GM23338 (cell line): ENCODE measurements around the gene IPO5. TPM values are rescaled to one million over a fixed set of nuclear protein-coding genes. Genes with fewer than 3 reads are reported as not detected.

Experiments used
- ATAC-seq: fragments of 200-7000 bp; cut with Tn5 transposase; 3 replicates; pipeline ENCODE4 v1.9.1; 2020
- DNase-seq: peaks from one replicate; pipeline ENCODE4 v3.0.0-alpha.2; 2015; ENCODE audit warnings: low spot score
- H2AFZ ChIP-seq: fragments of 200-600 bp; sonication (generic); 2 replicates; pipeline ENCODE4 v1.8.0; 2016; ENCODE audit warnings: antibody characterized with exemption, mild to moderate bottlenecking, moderate library complexity
- H3F3A ChIP-seq: fragments of 200-600 bp; sonication (generic); replicated peaks from 2 replicates; pipeline ENCODE4 v1.8.0; 2017; ENCODE audit warnings: antibody characterized with exemption, mixed run types, low read depth
- H3K27ac ChIP-seq: fragments of 200-600 bp; sonication (generic); 2 replicates; pipeline ENCODE4 v1.6.1; 2016; ENCODE audit warnings: low read depth
- H3K27me3 ChIP-seq: fragments of 200-600 bp; sonication (generic); 2 replicates; pipeline ENCODE4 v1.8.0; 2016; ENCODE audit warnings: mild to moderate bottlenecking, mixed run types, moderate library complexity; ENCODE audit not compliant: insufficient read depth
- H3K36me3 ChIP-seq: fragments of 200-600 bp; sonication (generic); 2 replicates; pipeline ENCODE4 v1.8.0; 2016; ENCODE audit warnings: mild to moderate bottlenecking; ENCODE audit not compliant: insufficient read depth
- H3K4me1 ChIP-seq: fragments of 200-600 bp; sonication (generic); 2 replicates; pipeline ENCODE4 v1.8.0; 2016; ENCODE audit warnings: mild to moderate bottlenecking, moderate library complexity; ENCODE audit not compliant: insufficient read depth
- H3K4me2 ChIP-seq: fragments of 200-600 bp; sonication (generic); 2 replicates; pipeline ENCODE4 v1.7.1; 2017; ENCODE audit warnings: mixed run types
- H3K4me3 ChIP-seq: fragments of 200-600 bp; sonication (generic); 2 replicates; pipeline ENCODE4 v1.6.1; 2016; ENCODE audit warnings: mixed run types
- H3K79me2 ChIP-seq: fragments of 200-600 bp; sonication (generic); replicated peaks from 2 replicates; pipeline ENCODE4 v1.8.0; 2017; ENCODE audit warnings: mild to moderate bottlenecking; ENCODE audit not compliant: insufficient read depth
- H3K9me2 ChIP-seq: fragments of 200-600 bp; sonication (generic); 2 replicates; pipeline ENCODE4 v1.8.0; 2017; ENCODE audit not compliant: insufficient read depth
- H4K20me1 ChIP-seq: fragments of 200-600 bp; sonication (generic); replicated peaks from 2 replicates; pipeline ENCODE4 v1.8.0; 2017; ENCODE audit warnings: mild to moderate bottlenecking; ENCODE audit not compliant: insufficient read depth
- H3K27ac Mint-ChIP-seq: 2 replicates; pipeline ENCODE4 v1.8.0; 2020; ENCODE audit warnings: inconsistent platforms, mild to moderate bottlenecking, moderate library complexity, mixed read lengths
- H3K27me3 Mint-ChIP-seq: 3 replicates; pipeline ENCODE4 v1.8.0; 2022; ENCODE audit warnings: low read depth, mild to moderate bottlenecking, moderate library complexity, mixed read lengths, inconsistent platforms; ENCODE audit not compliant: insufficient read depth, poor library complexity
- H3K36me3 Mint-ChIP-seq: 3 replicates; pipeline ENCODE4 v1.8.0; 2021; ENCODE audit warnings: low read depth, mild to moderate bottlenecking, inconsistent platforms, moderate library complexity, mixed read lengths
- H3K4me1 Mint-ChIP-seq: 3 replicates; pipeline ENCODE4 v1.8.0; 2020; ENCODE audit warnings: mild to moderate bottlenecking, inconsistent platforms, mixed read lengths
- H3K4me3 Mint-ChIP-seq: 3 replicates; pipeline ENCODE4 v1.8.0; 2021; ENCODE audit warnings: moderate library complexity, mild to moderate bottlenecking, inconsistent platforms, mixed read lengths
- H3K9me3 Mint-ChIP-seq: 3 replicates; pipeline ENCODE4 v1.8.0; 2020; ENCODE audit warnings: moderate library complexity, mild to moderate bottlenecking, inconsistent platforms, mixed read lengths
- CREB1 ChIP-seq: fragments of 250-450 bp; sonication (Bioruptor Pico); IDR thresholded peaks from 2 replicates; pipeline ENCODE4 v1.5.0; 2020; ENCODE audit warnings: low read depth, mild to moderate bottlenecking, moderate library complexity
- CTCF ChIP-seq, 2 experiments: fragments of 200-600 bp in 1 of 2; sonication (generic) in 1 of 2; conservative IDR thresholded peaks; 2 replicates each; pipeline versions ENCODE4 v1.5.1 to v1.6.1; 2016 to 2017; ENCODE audit warnings: antibody characterized with exemption in 2 of 2, low read depth in 2 of 2, mild to moderate bottlenecking in 2 of 2, moderate library complexity in 1 of 2
- EZH2 ChIP-seq: fragments of 200-600 bp; sonication (generic); IDR thresholded peaks from one replicate; pipeline ENCODE4 v1.8.0; 2017; ENCODE audit warnings: antibody characterized with exemption, mild to moderate bottlenecking, low read depth; ENCODE audit not compliant: unreplicated experiment
- EZH2phosphoT487 ChIP-seq: fragments of 200-600 bp; sonication (generic); IDR thresholded peaks from one replicate; pipeline ENCODE4 v1.8.1; 2018; ENCODE audit warnings: antibody characterized with exemption; ENCODE audit not compliant: unreplicated experiment
- JUNB ChIP-seq: IDR thresholded peaks from one replicate; pipeline ENCODE4 v1.6.1; 2016; ENCODE audit warnings: antibody characterized with exemption; ENCODE audit not compliant: unreplicated experiment
- NANOG ChIP-seq: IDR thresholded peaks from 2 replicates; pipeline ENCODE4 v1.6.1; 2016; ENCODE audit warnings: antibody characterized with exemption, borderline replicate concordance
- POLR2AphosphoS5 ChIP-seq: IDR thresholded peaks from 2 replicates; pipeline ENCODE4 v1.6.1; 2016; ENCODE audit warnings: antibody characterized with exemption, low read depth
- STAT1 ChIP-seq: IDR thresholded peaks from one replicate; pipeline ENCODE4 v1.6.1; 2016; ENCODE audit warnings: antibody characterized with exemption; ENCODE audit not compliant: unreplicated experiment
- ZNF114 ChIP-seq: fragments of 250-450 bp; sonication (Bioruptor Pico); IDR thresholded peaks from 2 replicates; pipeline ENCODE4 v1.5.0; 2020; ENCODE audit warnings: mild to moderate bottlenecking, moderate library complexity
- ZNF331 ChIP-seq: fragments of 250-450 bp; sonication (Bioruptor Pico); IDR thresholded peaks from 2 replicates; pipeline ENCODE4 v1.5.0; 2020; ENCODE audit warnings: low read depth, mild to moderate bottlenecking, moderate library complexity
- ZNF462 ChIP-seq: fragments of 250-450 bp; sonication (Bioruptor Pico); IDR thresholded peaks from 2 replicates; pipeline ENCODE4 v1.5.0; 2020; ENCODE audit warnings: mild to moderate bottlenecking, moderate library complexity
- polyA plus RNA-seq: library from polyadenylated mRNA; unstranded; fragments of >200 nt; fragmentation: Nextera tagmentation; extraction: Ambion mirVana; gene quantifications from 2 replicates; pipeline ENCODE4 v1.2.1, GENCODE V29; 2016
- total RNA-seq: library from RNA; depleted of rRNA; stranded (reverse); fragments of >200 nt; shearing (Covaris generic); gene quantifications from 2 replicates; pipeline ENCODE4 v1.2.3, GENCODE V29; 2014
- TF ChIP-seq, protein P1 (sequence below): IDR thresholded peaks from 2 replicates; pipeline ENCODE4 v1.6.1; 2016; ENCODE audit warnings: antibody characterized with exemption

Gene IPO5
- total and polyA plus RNA-seq, 2 experiments from 2014 or later: 124 to 353 TPM

- no peak overlapping the region for H3K4me2 ChIP-seq
- H3K4me3 ChIP-seq: no peak overlapping the region
- H3K79me2 ChIP-seq: no peaks in the 10 kb centered on the region
- Mint-ChIP-seq H3K27me3 (peaks cover 4% of the 10 kb centered on the region), H3K9me3 (no peaks in the 10 kb centered on the region), H3K36me3 (peaks cover 85% of the 10 kb centered on the region), H3K4me1 (peaks cover 13% of the 10 kb centered on the region), H3K4me3 (no peak overlapping the region), H3K27ac (no peak overlapping the region)
- no peaks in the 10 kb centered on the region for H3K4me1 ChIP-seq
- DNase-seq: no peak
- no peak for ATAC-seq
- no peak overlapping the region for H2AFZ ChIP-seq
- H3K27ac ChIP-seq: no peak overlapping the region
- TF ChIP-seq ZNF114 (CRISPR knock-in tag): no peak
- TF ChIP-seq ZNF331 (CRISPR knock-in tag): no peak
- no peak for TF ChIP-seq EZH2
- TF ChIP-seq STAT1: no peak
- TF ChIP-seq JUNB: no peak
- H3K27me3 ChIP-seq: no peaks in the 10 kb centered on the region
- H3K9me2 ChIP-seq: no peaks in the 10 kb centered on the region
- H3F3A ChIP-seq: peaks cover 16% of the 10 kb centered on the region; the same call in 1 of the 2 replicates
- H3K36me3 ChIP-seq: peaks cover 79% of the 10 kb centered on the region
- H4K20me1 ChIP-seq: peaks cover 41% of the 10 kb centered on the region
Measured at GRCh38 chr13:98020271-98020670, 66.8 kb downstream of the IPO5 start.

GRCh38 chr13:98022210-98022609, 68.7 kb downstream of the IPO5 start:
- Mint-ChIP-seq H3K9me3 (no peaks in the 10 kb centered on the region), H3K27ac (no peak overlapping the region), H3K27me3 (peaks cover 9% of the 10 kb centered on the region), H3K4me1 (peaks cover 23% of the 10 kb centered on the region), H3K36me3 (peaks cover 69% of the 10 kb centered on the region), H3K4me3 (no peak overlapping the region)
- Histone ChIP-seq H3K27me3 (no peaks in the 10 kb centered on the region), H3K27ac (no peak overlapping the region), H3F3A (peaks cover 18% of the 10 kb centered on the region; the same call in 1 of the 2 replicates), H4K20me1 (peaks cover 26% of the 10 kb centered on the region), H3K9me2 (no peaks in the 10 kb centered on the region), H3K79me2 (no peaks in the 10 kb centered on the region), H2AFZ (no peak overlapping the region), H3K4me3 (no peak overlapping the region), H3K36me3 (peaks cover 59% of the 10 kb centered on the region), H3K4me1 (peaks cover 5% of the 10 kb centered on the region), H3K4me2 (no peak overlapping the region)
- no peak for DNase-seq
- ATAC-seq: no peak
- TF ChIP-seq, protein P1, sequence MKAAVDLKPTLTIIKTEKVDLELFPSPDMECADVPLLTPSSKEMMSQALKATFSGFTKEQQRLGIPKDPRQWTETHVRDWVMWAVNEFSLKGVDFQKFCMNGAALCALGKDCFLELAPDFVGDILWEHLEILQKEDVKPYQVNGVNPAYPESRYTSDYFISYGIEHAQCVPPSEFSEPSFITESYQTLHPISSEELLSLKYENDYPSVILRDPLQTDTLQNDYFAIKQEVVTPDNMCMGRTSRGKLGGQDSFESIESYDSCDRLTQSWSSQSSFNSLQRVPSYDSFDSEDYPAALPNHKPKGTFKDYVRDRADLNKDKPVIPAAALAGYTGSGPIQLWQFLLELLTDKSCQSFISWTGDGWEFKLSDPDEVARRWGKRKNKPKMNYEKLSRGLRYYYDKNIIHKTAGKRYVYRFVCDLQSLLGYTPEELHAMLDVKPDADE: no peak
- TF ChIP-seq NANOG (no peak), STAT1 (no peak), CTCF (conservative IDR thresholded peaks at IDR 0.05; ENCODE audit: low read depth in 2 of 2) (no peak), EZH2 (no peak), ZNF114 (CRISPR knock-in tag) (no peak), EZH2phosphoT487 (no peak), CREB1 (CRISPR knock-in tag) (no peak), JUNB (no peak), POLR2AphosphoS5 (no peak), ZNF462 (CRISPR knock-in tag) (no peak)
